ENCODE results near the gene UMAD1.

- no peak for TF ChIP-seq POLR2A (IDR thresholded peaks at IDR 0.05; ENCODE audit: low read depth, low read length)
- TF ChIP-seq POLR2AphosphoS5 (IDR thresholded peaks at IDR 0.05; ENCODE audit: low read depth, low read length) = no peak
- TF ChIP-seq TAF1 (IDR thresholded peaks at IDR 0.05; ENCODE audit: borderline replicate concordance, low read depth, low read length) = no peak
Measured at GRCh38 chr7:7688956-7689355, 48.4 kb downstream of the UMAD1 start.
